C4-2B (cell line): Measurements from ENCODE around the gene ANKRD22.

Experiments used
- CTCF ChIP-seq: fragments of 450-650 bp; conservative IDR thresholded peaks from 2 replicates; pipeline ENCODE4 v1.5.1; 2017; ENCODE audit warnings: mild to moderate bottlenecking
- ZFX ChIP-seq: fragments of 450-650 bp; IDR thresholded peaks from 2 replicates; pipeline ENCODE4 v1.6.1; 2017

GRCh38 chr10:88788924-88789323, 62.7 kb downstream of the ANKRD22 start:
- no peak for TF ChIP-seq CTCF
- no peak for TF ChIP-seq ZFX
